Liver (tissue), 9 donors: Measurements from ENCODE around the gene C7. TPM values are rescaled to one million over a fixed set of nuclear protein-coding genes. Genes with fewer than 3 reads are reported as not detected.
"Not testable (repeated sequence)": the region's sequence is repeated elsewhere in the genome, so short reads cannot be mapped to it uniquely, and the experiment has no call there.

ENCODE experiments used
- DNase-seq: peaks from one replicate; pipeline ENCODE4 v3.0.0-alpha.2; 2017; ENCODE audit warnings: low spot score
- H3K27ac ChIP-seq, 2 donors: one replicate each; pipeline ENCODE4 v1.7.0; 2013; ENCODE audit warnings: inconsistent platforms in 2 of 2, low read length in 2 of 2, control low read depth in 1 of 2, low read depth in 1 of 2, mild to moderate bottlenecking in 1 of 2
- H3K27me3 ChIP-seq, 4 donors: one replicate each; pipeline versions ENCODE4 v1.6.1 to v1.7.0; 2013; ENCODE audit warnings: low read length in 3 of 4, inconsistent platforms in 1 of 4, mild to moderate bottlenecking in 1 of 4, moderate library complexity in 1 of 4; ENCODE audit not compliant: control insufficient read depth in 4 of 4, insufficient read depth in 4 of 4
- H3K36me3 ChIP-seq, 4 donors: one replicate each; pipeline versions ENCODE4 v1.6.1 to v1.7.0; 2013; ENCODE audit warnings: low read length in 3 of 4, mild to moderate bottlenecking in 3 of 4, low read depth in 1 of 4, moderate library complexity in 1 of 4; ENCODE audit not compliant: control insufficient read depth in 4 of 4, insufficient read depth in 3 of 4
- H3K4me1 ChIP-seq, 4 donors: one replicate each; pipeline versions ENCODE4 v1.6.1 to v1.7.0; 2013; ENCODE audit warnings: low read length in 3 of 4, mild to moderate bottlenecking in 3 of 4, moderate library complexity in 1 of 4; ENCODE audit not compliant: control insufficient read depth in 4 of 4, insufficient read depth in 4 of 4
- H3K4me3 ChIP-seq, 3 donors: one replicate each; pipeline versions ENCODE4 v1.6.1 to v1.7.0; 2013; ENCODE audit warnings: low read length in 3 of 3, control low read depth in 1 of 3, low read depth in 1 of 3, mild to moderate bottlenecking in 1 of 3
- H3K9ac ChIP-seq, 2 donors: one replicate each; pipeline ENCODE4 v1.7.0; 2013; ENCODE audit warnings: low read length in 2 of 2, mild to moderate bottlenecking in 2 of 2, moderate library complexity in 2 of 2, control low read depth in 1 of 2, low read depth in 1 of 2
- H3K9me3 ChIP-seq, 4 donors: one replicate each; pipeline versions ENCODE4 v1.6.1 to v1.7.0; 2013; ENCODE audit warnings: low read length in 3 of 4; ENCODE audit not compliant: control insufficient read depth in 4 of 4
- ATF3 ChIP-seq: IDR thresholded peaks from 2 replicates; pipeline ENCODE4 v1.6.1; 2016; ENCODE audit warnings: antibody characterized with exemption
- EGR1 ChIP-seq, 2 donors: IDR thresholded peaks; 2 replicates each; pipeline ENCODE4 v1.6.1; 2016 to 2018; ENCODE audit warnings: antibody characterized with exemption in 2 of 2, low read depth in 2 of 2
- FOXA1 ChIP-seq: IDR thresholded peaks from 2 replicates; pipeline ENCODE4 v1.6.1; 2016; ENCODE audit warnings: antibody characterized with exemption
- FOXA2 ChIP-seq: IDR thresholded peaks from 2 replicates; pipeline ENCODE4 v1.6.1; 2016; ENCODE audit warnings: antibody characterized with exemption
- GABPA ChIP-seq, 2 donors: IDR thresholded peaks in 1 of 2; conservative IDR thresholded peaks in 1 of 2; 2 replicates each; pipeline ENCODE4 v1.6.1; 2016; ENCODE audit warnings: antibody characterized with exemption in 2 of 2, mild to moderate bottlenecking in 1 of 2, moderate library complexity in 1 of 2
- HNF4A ChIP-seq, 2 donors: conservative IDR thresholded peaks; 2 replicates each; pipeline ENCODE4 v1.6.1; 2016; ENCODE audit warnings: antibody characterized with exemption in 2 of 2, mild to moderate bottlenecking in 2 of 2
- HNF4G ChIP-seq: IDR thresholded peaks from 2 replicates; pipeline ENCODE4 v1.6.1; 2016; ENCODE audit warnings: antibody characterized with exemption
- JUND ChIP-seq, 2 donors: IDR thresholded peaks; 2 replicates each; pipeline ENCODE4 v1.6.1; 2016; ENCODE audit warnings: antibody characterized with exemption in 2 of 2
- MAX ChIP-seq: IDR thresholded peaks from 2 replicates; pipeline ENCODE4 v1.6.1; 2016; ENCODE audit warnings: antibody characterized with exemption
- NR2F2 ChIP-seq: IDR thresholded peaks from 2 replicates; pipeline ENCODE4 v1.6.1; 2016; ENCODE audit warnings: antibody characterized with exemption
- RAD21 ChIP-seq, 2 donors: IDR thresholded peaks; 2 replicates each; pipeline ENCODE4 v1.6.1; 2016; ENCODE audit warnings: antibody characterized with exemption in 2 of 2, mild to moderate bottlenecking in 2 of 2
- RXRA ChIP-seq, 2 donors: IDR thresholded peaks; 2 replicates each; pipeline ENCODE4 v1.6.1; 2017 to 2018; ENCODE audit warnings: antibody characterized with exemption in 2 of 2, mild to moderate bottlenecking in 1 of 2
- SP1 ChIP-seq: IDR thresholded peaks from 2 replicates; pipeline ENCODE4 v1.6.1; 2018; ENCODE audit warnings: antibody characterized with exemption, mild to moderate bottlenecking
- TAF1 ChIP-seq: conservative IDR thresholded peaks from 2 replicates; pipeline ENCODE4 v1.6.1; 2016; ENCODE audit warnings: antibody characterized with exemption, mild to moderate bottlenecking
- YY1 ChIP-seq: IDR thresholded peaks from 2 replicates; pipeline ENCODE4 v1.6.1; 2016; ENCODE audit warnings: antibody characterized with exemption, mild to moderate bottlenecking
- ZBTB33 ChIP-seq: IDR thresholded peaks from 2 replicates; pipeline ENCODE4 v1.6.1; 2016; ENCODE audit warnings: antibody characterized with exemption
- WGBS: extraction: QIAGEN DNeasy Blood & Tissue Kit; methylation state at CpG from one replicate; pipeline ENCODE4 v1.1.7; 2013; 5-methylcytosine and 5-hydroxymethylcytosine counted together
- polyA plus RNA-seq, 2 donors: library from polyadenylated mRNA; stranded (reverse) in 1 of 2; unstranded in 1 of 2; fragments of 200-250 nt in 1 of 2; fragments of >200 nt in 1 of 2; fragmentation: Nextera tagmentation in 1 of 2; extraction: Ambion mirVana in 1 of 2; gene quantifications; one replicate each; pipeline versions ENCODE4 v1.2.1 to v1.2.3, GENCODE V29; 2013 to 2015
- total RNA-seq, 2 donors: library from RNA; depleted of rRNA; stranded (reverse); fragments of >200 nt; gene quantifications; one replicate each; pipeline ENCODE4 v1.2.3, GENCODE V29; 2014
- TF ChIP-seq, protein P1 (sequence below): fragments of 150-350 bp; IDR thresholded peaks from 2 replicates; pipeline ENCODE4 v1.5.1; 2017; ENCODE audit warnings: improper control_type of control experiment, low read depth, low read length; ENCODE audit not compliant: missing input control
- TF ChIP-seq, protein P2 (sequence below): IDR thresholded peaks from 2 replicates; pipeline ENCODE4 v1.6.1; 2016; ENCODE audit warnings: antibody characterized with exemption, mild to moderate bottlenecking
- donor health status: healthy.
- donor health status: healthy.
- donor health status: healthy.
- donor health status: healthy.
- donor health status: healthy.

C7 gene
- 100 to 1,000 TPM in 1 of 2 donors, 10 to 100 TPM in 1; 25.5 to 268 TPM for total RNA-seq
- 100 to 1,000 TPM in 1 of 2 donors, 10 to 100 TPM in 1; 64.9 to 155 TPM for polyA plus RNA-seq

- Histone ChIP-seq H3K4me1 (peaks cover 0 to 10% (median 9%) of the 10 kb centered on the region in 4 donors), H3K9me3 (no peaks in the 10 kb centered on the region), H3K27ac (no peak within 1 kb of the TSS), H3K9ac (no peak within 1 kb of the TSS), H3K4me3 (peak within 1 kb of the TSS in 1 of 3 donors; percentile 1), H3K36me3 (no peaks in the 10 kb centered on the region), H3K27me3 (no peaks in the 10 kb centered on the region)
- WGBS = 41% methylated on average over 3 of the region's 3 CpGs
- TF ChIP-seq MAX = no peak
- TF ChIP-seq HNF4A (conservative IDR thresholded peaks at IDR 0.05) = no peak
- TF ChIP-seq EGR1 (IDR thresholded peaks at IDR 0.05; ENCODE audit: low read depth in 2 of 2) = no peak
- TF ChIP-seq NR2F2 = peak; percentile 84
- no peak for TF ChIP-seq RXRA (IDR thresholded peaks at IDR 0.05)
- TF ChIP-seq FOXA1 = no peak
- TF ChIP-seq FOXA2 = no peak
- DNase-seq = no peak
These were observed at the start of gene C7 for GRCh38 chr5:40909264-40909663. TSS of gene C7 (plus strand) at chr5:40909497. CDS start at chr5:40909611, 114 bp downstream.

GRCh38 chr5:40860711-40861110, 48.6 kb upstream of the C7 start:
- no peaks in the 10 kb centered on the region for H3K36me3 ChIP-seq
- no peaks in the 10 kb centered on the region for H3K4me1 ChIP-seq
- no peak overlapping the region for H3K27ac ChIP-seq
- no peak for TF ChIP-seq MAX
- TF ChIP-seq, protein P1, sequence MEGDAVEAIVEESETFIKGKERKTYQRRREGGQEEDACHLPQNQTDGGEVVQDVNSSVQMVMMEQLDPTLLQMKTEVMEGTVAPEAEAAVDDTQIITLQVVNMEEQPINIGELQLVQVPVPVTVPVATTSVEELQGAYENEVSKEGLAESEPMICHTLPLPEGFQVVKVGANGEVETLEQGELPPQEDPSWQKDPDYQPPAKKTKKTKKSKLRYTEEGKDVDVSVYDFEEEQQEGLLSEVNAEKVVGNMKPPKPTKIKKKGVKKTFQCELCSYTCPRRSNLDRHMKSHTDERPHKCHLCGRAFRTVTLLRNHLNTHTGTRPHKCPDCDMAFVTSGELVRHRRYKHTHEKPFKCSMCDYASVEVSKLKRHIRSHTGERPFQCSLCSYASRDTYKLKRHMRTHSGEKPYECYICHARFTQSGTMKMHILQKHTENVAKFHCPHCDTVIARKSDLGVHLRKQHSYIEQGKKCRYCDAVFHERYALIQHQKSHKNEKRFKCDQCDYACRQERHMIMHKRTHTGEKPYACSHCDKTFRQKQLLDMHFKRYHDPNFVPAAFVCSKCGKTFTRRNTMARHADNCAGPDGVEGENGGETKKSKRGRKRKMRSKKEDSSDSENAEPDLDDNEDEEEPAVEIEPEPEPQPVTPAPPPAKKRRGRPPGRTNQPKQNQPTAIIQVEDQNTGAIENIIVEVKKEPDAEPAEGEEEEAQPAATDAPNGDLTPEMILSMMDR = no peak
- no peak for TF ChIP-seq HNF4G
- no peak for TF ChIP-seq RXRA (IDR thresholded peaks at IDR 0.05)
- TF ChIP-seq EGR1 (IDR thresholded peaks at IDR 0.05; ENCODE audit: low read depth in 2 of 2) = no peak
- no peak for TF ChIP-seq GABPA (IDR thresholded peaks at IDR 0.05 in 1 of 2, conservative IDR thresholded peaks at IDR 0.05 in 1 of 2)
- no peak for TF ChIP-seq ZBTB33
- TF ChIP-seq, protein P2, sequence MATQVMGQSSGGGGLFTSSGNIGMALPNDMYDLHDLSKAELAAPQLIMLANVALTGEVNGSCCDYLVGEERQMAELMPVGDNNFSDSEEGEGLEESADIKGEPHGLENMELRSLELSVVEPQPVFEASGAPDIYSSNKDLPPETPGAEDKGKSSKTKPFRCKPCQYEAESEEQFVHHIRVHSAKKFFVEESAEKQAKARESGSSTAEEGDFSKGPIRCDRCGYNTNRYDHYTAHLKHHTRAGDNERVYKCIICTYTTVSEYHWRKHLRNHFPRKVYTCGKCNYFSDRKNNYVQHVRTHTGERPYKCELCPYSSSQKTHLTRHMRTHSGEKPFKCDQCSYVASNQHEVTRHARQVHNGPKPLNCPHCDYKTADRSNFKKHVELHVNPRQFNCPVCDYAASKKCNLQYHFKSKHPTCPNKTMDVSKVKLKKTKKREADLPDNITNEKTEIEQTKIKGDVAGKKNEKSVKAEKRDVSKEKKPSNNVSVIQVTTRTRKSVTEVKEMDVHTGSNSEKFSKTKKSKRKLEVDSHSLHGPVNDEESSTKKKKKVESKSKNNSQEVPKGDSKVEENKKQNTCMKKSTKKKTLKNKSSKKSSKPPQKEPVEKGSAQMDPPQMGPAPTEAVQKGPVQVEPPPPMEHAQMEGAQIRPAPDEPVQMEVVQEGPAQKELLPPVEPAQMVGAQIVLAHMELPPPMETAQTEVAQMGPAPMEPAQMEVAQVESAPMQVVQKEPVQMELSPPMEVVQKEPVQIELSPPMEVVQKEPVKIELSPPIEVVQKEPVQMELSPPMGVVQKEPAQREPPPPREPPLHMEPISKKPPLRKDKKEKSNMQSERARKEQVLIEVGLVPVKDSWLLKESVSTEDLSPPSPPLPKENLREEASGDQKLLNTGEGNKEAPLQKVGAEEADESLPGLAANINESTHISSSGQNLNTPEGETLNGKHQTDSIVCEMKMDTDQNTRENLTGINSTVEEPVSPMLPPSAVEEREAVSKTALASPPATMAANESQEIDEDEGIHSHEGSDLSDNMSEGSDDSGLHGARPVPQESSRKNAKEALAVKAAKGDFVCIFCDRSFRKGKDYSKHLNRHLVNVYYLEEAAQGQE = no peak
- TF ChIP-seq FOXA1 = no peak
- no peak for TF ChIP-seq YY1
- TF ChIP-seq JUND (IDR thresholded peaks at IDR 0.05) = no peak
- no peak for TF ChIP-seq ATF3
- TF ChIP-seq RAD21 (IDR thresholded peaks at IDR 0.05) = no peak
- TF ChIP-seq SP1 = no peak
- no peak for TF ChIP-seq FOXA2
- no peak for TF ChIP-seq HNF4A (conservative IDR thresholded peaks at IDR 0.05)
- TF ChIP-seq NR2F2 = no peak
- TF ChIP-seq TAF1 = no peak
- no peak for DNase-seq
- peaks cover 0 to 2% (median 0%) of the 10 kb centered on the region in 4 donors for H3K9me3 ChIP-seq
- H3K4me3 ChIP-seq = no peak overlapping the region
- H3K9ac ChIP-seq = no peak overlapping the region
- no peaks in the 10 kb centered on the region for H3K27me3 ChIP-seq

DNA sequence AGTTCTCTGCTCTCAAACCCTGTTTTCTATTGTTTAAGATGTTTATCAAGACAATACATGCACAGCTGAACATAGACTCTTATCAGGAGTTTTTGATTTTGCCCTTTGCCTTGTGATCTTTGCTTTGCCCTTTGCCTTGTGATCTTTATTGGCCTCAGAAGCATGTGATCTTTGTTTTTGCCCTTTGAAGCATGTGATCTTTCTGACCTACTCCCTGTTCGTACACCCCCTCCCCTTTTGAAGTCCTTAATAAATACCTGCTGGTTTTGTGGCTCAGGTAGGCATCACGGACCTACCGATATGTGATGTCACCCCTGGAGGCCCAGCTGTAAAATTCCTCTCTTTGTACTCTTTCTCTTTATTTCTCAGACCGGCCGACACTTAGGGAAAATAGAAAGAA, 44.3 kb upstream of the C7 start:
- H3K27ac ChIP-seq, H3K27me3 ChIP-seq, DNase-seq, H3K9ac ChIP-seq, H3K9me3 ChIP-seq, H3K4me3 ChIP-seq, H3K4me1 ChIP-seq, H3K36me3 ChIP-seq: not testable (repeated sequence)
- WGBS = 81% methylated on average over 5 of the region's 5 CpGs
